Suppressor macrophage treated with lipopolysaccharide for 1 hour (primary cell): ENCODE results near the gene TMEM242.

Experiments used
- DNase-seq, 3 donors: peaks; one replicate each; pipeline ENCODE4 v3.0.0-alpha.2; 2020 to 2022

The TMEM242 gene

DNA sequence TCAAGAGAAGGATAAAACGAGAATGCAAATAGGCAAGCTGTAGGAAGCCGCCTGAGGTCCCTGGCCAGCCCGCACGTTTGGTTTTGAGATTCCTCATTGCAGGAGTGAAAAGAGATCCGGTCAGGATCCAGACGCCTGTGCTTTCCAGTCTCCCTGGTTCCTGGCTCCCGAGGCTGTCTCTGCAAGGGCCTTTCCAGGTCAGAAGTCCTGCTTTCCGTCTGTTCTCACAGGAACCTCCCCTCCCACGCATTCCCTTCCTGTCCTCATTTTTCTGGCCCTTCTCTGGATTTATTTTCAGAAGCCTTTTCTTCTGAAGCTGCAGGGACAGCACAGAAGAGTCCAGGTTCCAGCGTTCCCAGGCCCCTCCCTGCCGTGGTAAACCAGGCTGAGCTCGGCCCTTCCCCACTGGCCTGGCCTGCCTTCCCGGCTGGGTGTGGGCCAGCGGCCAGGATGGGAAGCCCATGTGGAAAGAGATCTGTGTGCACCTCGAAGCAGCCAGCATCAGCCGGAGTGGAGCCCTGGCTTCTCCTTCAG is 54.0 kb downstream of the TMEM242 start:
- no peak for DNase-seq

- DNase-seq = no peak
Measured at GRCh38 chr6:157268835-157269234, 54.5 kb downstream of the TMEM242 start.

- DNase-seq = no peak
Measured at GRCh38 chr6:157268396-157268795, 54.9 kb downstream of the TMEM242 start.

- no peak for DNase-seq
Measured at GRCh38 chr6:157267654-157268053, 55.7 kb downstream of the TMEM242 start.

DNA sequence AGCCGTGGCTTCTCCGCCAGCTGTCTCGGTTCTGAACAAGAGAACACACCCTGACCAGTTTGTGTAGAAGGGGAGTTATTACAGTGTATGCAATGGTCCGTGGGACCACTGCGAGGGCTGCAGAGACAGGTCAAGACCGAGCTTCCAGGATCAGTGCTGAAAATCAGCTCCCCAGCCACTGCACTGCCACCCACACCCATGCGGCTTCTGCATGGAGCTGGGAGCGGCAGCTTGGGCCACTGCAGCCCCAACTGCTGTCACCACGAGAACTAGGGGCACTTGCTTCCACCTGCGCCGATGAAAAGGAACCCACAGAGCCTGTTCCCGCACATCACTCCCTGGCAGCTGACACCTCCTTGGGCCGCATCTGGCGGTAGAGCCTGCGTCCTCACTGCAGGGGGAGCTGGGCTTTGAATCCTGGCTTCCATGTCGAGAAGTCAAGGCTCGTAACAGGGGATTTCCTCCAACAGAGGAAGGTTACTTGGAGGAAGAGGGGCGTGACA is 56.2 kb downstream of the TMEM242 start:
- no peak for DNase-seq

DNA sequence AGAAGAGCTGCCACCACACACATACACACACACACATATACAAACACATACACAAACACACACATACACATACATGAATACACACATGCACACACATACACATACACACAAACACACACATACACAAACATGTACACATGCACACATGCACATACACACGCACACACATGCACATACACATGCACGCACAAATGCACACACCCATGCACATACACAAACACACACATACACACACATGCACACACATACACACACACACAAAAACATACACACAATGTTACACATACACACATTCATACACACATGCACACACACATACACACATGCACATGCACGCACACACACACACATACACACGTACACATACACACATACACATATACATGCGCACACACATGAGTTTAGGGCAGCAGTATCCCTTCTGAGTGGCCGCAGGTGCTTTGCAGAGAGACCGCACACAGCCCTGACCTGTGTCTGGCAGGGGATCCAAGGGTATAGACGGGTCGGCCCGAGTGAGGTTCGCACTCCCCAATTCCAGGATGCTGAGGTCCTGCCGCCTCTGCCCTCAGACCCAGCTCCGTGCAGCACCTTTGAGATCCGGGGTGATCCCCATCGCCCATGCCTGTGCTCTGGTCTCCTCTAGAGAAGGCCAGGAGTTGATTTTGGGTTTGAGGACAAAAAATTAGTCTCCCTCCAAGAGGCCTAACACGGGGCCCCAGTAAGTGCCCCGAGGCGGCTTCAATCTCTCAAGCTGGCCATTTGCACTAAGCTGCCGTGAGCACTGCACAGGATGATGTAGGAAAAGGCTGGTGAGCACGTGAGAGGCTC is 56.8 kb downstream of the TMEM242 start:
- no peak for DNase-seq

GRCh38 chr6:157265635-157266034 is 57.7 kb downstream of the TMEM242 start:
- no peak for DNase-seq

DNA sequence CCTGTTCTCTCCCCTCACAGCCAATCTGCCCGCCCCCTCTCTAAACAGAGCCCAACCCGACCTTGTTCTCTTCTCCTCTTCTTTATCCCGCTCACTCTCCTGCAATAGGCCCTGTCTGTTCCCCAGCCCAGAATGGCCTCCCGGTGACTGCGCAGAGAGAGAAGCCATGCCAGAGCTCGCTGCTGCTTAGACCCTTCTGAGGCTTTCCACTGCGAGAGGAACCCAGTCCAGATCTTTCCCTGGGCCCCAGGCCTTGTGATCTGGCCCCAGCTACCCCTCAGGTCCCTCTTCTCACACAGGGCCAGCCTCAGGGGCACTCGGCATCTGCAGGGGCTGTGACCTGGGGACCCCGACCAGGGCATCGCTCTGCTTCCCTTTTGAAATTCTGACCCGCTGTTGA is 58.1 kb downstream of the TMEM242 start:
- DNase-seq = no peak

DNA sequence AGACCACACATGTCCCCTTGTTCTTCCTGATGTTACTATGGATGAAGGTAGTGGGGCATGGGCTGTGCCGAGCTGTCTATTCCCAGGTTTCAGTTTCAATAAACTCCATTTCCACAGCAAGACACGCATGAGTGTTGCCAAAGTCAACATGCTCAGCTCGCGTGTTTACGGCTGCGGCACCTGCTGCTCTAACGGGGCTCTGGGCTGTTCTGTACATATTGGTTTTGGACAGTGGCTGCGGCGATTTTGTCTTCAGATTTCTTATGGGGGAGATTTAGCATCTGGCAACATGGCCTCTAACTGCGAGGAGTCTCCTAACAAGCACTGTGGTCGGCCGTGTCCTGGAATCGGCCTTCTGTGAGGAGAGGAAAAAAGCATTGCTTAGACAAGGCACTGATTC is 58.6 kb downstream of the TMEM242 start:
- DNase-seq = no peak

DNA sequence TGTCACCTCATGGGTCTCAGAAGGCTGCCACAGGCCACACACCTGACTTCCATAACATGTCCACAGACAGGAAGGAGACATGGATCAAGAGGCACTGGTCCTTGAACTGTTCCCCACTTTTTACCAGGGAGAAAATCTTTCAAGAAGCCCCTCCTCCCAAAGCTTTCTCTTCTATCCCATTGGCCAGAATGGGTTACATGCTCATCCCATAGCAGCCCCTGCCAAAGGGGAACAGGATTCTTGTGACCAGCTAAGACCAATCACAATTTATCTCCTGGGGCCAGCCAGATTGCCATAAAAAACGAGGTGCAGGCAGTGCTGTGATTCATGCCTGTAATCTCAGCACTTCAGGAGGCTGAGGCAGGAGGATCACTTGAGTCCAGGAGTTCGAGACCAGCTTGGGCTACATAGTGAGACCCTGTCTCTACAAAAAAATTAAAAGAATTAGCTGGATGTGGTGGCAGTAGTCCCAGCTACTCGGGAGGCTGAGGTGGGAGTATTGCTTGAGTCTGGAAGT is 59.4 kb downstream of the TMEM242 start:
- no peak for DNase-seq

GRCh38 chr6:157263146-157263545 is 60.2 kb downstream of the TMEM242 start:
- DNase-seq = no peak

- DNase-seq = no peak
Measured at GRCh38 chr6:157261606-157262005, 61.7 kb downstream of the TMEM242 start.

- no peak for DNase-seq
Measured at GRCh38 chr6:157260735-157261410, 62.4 kb downstream of the TMEM242 start.

DNA sequence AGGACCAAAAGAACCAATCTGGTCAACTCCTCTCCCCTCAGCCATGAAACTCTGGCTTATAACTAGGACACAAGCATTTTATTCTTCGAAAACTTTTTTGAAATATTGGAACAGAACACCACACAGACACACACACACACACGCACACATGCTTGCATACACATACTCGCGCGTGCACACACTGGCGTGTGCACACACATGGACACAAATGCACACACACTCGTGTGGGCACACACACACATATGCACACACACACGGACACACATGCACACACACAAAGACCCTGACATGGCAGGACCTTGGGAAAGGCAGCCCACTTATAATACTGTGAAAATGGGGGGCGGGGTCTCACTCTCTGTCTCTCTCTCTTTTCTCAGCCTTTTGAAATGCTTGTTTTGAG is 63.9 kb downstream of the TMEM242 start:
- no peak for DNase-seq

GRCh38 chr6:157258878-157259277 is 64.4 kb downstream of the TMEM242 start:
- DNase-seq = no peak

GRCh38 chr6:157255079-157255478 is 68.2 kb downstream of the TMEM242 start:
- no peak for DNase-seq

- DNase-seq = no peak
Measured at GRCh38 chr6:157254538-157254937, 68.8 kb downstream of the TMEM242 start.

DNA sequence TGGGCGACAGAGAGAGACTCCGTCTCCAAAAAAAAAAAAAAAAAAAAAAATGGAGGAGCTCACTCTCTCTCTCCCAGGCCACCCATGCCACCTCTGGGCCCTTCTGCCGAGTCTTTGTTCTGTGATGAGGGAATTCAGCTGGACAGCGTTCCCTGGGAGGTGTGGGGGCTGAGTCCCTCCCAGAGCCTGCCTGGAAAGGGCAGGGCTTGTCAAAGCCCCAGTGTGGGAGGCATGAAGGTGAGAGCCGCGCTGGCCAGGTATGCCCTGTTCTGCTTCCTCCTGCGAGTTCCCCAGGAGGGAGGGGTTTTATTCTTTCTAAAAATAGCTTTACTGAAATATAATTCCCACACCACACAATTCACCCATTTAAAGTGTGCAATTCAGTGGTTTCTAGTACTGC is 69.6 kb downstream of the TMEM242 start:
- DNase-seq = no peak

GRCh38 chr6:157253017-157253416 is 70.3 kb downstream of the TMEM242 start:
- no peak for DNase-seq

DNA sequence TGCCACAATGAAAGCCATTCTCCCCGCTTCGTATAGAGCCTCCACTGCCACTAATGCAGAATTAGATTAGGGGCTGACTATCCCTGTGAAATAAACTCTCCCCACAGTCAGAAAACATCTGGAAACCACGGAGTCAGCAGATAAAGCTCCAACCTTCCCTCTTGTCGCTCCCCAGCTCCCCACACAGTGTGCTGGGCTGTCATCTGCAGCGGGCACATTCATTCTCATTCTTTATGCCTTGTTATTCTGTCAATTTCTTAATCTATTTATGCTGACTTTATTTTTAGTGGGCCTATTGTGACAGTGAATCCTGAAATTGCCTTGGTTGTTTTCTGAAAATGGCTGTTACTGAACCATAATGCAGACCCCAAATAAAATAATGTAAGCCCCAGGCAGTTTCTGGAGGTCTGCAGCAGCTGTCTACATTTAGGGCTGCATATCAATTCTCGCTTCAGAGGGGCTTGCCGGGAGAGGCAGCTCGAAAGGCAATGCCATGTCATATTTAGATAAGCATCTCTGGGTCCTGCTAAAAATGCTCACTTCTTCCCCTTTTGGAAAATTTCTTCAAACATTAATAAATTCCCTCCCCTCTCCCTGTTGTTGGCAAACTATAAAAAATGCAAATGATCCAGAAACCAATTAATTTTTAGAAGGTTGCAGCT is 71.6 kb downstream of the TMEM242 start:
- no peak for DNase-seq

DNA sequence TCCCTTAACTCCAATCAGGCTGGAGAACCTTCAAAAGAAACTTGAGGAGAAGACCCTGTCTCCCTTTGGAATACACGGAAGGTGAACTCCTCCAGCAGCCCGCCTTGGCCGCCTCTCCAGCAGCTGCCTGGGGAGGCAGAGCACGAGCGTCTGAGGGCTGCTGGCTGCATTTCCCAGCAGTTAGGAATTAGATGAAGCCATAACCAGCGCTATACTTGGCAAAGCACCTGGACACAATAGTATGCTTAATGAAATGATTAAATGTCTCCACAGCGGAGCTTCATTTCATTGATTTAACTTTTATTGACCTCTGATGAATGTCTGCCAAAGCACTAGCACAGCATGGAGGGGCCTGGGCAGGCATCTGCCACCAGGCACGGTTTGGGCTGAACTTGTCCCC is 73.5 kb downstream of the TMEM242 start:
- no peak for DNase-seq

GRCh38 chr6:157248264-157248663 is 75.1 kb downstream of the TMEM242 start:
- no peak for DNase-seq

DNA sequence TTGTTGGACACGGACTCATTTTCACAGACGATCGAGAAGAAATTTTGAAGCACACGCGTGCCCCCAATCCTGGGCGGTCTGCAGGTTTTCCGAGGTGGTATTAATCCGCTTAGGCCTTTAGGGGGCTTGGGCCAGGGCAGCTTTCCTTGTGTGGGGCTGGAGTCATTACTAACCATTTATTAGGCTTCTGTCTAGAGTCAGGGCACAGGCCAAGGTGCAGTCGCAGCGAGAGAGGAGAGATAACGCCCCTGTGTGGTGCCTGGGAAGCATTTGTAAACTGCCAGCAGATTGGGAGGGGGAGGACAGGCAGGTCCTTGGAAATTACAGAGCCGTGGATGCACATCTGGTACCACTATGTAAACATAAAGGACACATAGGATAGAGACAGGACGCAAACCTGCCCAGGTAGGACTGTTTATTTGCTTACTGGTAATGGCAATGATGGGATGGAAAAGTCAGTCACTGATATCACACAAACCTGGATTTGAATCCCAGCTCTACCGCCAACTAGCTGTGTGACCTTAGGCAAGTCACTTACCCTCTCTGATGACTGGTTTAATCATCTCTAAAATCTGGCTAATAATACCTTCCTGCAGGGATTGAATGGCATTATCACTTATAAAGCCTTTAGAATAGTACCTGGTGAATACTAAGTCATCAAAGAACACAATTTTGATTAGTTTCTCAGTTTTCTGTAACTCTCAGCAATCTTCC is 76.4 kb downstream of the TMEM242 start:
- no peak for DNase-seq
